HUDEP-2 (cell line): ENCODE results near the gene KRTAP29-1.

Experiments
- DNase-seq, 76 experiments: peaks; one replicate each; lab custom pipeline; 2025; ENCODE audit not compliant: unreplicated experiment in 76 of 76; lab: John Stamatoyannopoulos, UW

Gene KRTAP29-1

DNA sequence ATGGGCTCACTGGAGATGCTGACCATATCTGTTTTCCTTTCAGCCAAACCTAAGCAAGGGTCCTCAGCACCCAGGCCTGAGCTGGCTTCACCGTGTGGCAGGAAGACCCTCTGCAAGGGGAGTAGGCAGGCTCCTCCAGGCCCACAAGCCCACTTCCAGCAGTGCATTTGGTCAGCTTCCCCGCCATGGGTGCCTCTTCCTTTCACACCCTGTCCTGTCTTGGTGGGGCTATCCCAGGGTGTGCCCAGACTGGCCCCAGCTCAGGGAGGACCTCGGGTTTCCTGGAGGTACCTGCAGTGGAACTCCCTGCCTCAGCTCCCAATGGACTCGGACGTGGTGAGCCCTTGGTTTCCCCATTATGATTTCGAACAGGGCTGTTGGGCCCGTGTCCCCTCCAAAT is 25.6 kb upstream of the KRTAP29-1 start:
- no peak for DNase-seq

DNA sequence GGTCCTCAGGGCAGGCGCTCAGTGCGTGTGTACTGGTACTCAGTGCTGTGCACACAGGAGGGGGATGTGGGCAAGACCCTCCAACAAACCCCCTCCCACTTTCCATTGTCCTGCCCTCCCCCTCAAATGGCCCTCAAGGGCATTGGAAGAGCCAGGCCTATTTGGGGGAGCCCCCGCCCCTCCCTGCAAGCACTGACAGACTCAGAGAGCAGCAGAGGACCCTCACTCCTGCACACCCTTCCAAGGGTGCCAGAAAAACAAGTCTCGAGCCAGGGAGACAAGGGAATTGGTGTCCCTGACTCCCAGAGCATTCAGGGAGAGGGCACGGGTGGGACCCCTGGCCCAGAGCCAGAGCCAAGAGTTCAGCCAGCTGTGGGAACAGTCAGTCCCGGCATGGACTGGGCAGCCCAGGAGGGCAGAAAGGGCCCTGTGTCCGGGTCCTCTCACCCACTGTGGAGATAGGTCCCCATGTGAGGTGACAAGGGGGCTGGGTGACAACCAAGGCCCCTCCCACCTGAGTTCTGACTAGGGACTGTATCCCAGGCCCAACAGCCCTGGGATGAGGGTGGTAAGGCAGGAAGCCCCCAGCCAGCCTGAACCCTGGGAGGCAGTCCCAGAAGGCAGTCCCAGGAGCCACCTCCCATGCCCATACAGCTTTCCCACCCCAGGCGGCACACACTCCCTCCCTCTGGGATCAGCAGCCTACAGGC is 24.9 kb upstream of the KRTAP29-1 start:
- no peak for DNase-seq

- no peak for DNase-seq
These were observed 23.8 kb upstream of the KRTAP29-1 start for GRCh38 chr17:41326173-41327145.

DNA sequence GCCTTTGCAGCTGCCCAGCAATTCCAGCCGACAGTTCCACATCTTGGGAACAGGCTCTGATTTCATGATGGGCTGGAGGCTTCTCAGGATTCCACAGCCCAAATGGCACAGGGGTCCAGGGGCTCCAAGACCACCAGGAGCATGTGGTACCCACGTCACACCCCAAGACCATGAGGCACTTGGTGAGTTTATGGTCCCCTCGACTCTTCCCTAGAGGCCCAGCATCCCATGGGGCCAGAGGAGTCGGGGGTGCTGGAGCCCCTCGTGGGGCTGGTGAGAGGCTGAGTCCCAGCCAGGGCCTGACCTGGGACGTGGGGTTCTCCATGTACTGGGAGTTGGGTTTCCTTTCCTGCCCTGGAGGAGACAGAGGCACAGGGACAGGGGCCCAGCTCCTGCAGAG is 23.0 kb upstream of the KRTAP29-1 start:
- DNase-seq: no peak

DNA sequence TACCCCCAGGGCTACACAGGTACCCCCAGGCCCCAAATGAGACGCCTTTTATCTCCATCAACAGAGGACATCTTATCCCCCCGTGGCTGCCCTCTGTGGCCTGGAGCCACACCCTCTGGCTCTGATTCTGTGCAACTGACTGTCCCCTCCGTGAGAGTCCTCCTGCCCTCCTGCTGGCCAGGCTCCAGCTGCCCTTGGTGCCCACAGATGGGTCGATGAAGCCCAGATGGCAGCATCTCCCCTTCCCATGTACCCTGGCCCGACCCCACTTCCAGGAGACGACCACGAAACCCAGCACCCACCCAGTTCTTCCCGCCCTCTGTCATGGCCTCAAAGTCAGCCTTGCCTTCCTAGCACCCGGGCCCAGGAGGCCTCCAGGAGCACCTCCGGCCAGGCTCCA is 22.5 kb upstream of the KRTAP29-1 start:
- DNase-seq: no peak

GRCh38 chr17:41324180-41325075 is 21.8 kb upstream of the KRTAP29-1 start:
- DNase-seq: no peak

- DNase-seq: no peak
These were observed 20.5 kb upstream of the KRTAP29-1 start for GRCh38 chr17:41322903-41323895.

GRCh38 chr17:41322094-41322902 is 19.6 kb upstream of the KRTAP29-1 start:
- DNase-seq: peak in 3 of 76 experiments; percentile 3 to 5 (median 5)

GRCh38 chr17:41318231-41318630 is 15.6 kb upstream of the KRTAP29-1 start:
- DNase-seq: no peak

- no peak for DNase-seq
These were observed 13.3 kb upstream of the KRTAP29-1 start for GRCh38 chr17:41315814-41316445.

DNA sequence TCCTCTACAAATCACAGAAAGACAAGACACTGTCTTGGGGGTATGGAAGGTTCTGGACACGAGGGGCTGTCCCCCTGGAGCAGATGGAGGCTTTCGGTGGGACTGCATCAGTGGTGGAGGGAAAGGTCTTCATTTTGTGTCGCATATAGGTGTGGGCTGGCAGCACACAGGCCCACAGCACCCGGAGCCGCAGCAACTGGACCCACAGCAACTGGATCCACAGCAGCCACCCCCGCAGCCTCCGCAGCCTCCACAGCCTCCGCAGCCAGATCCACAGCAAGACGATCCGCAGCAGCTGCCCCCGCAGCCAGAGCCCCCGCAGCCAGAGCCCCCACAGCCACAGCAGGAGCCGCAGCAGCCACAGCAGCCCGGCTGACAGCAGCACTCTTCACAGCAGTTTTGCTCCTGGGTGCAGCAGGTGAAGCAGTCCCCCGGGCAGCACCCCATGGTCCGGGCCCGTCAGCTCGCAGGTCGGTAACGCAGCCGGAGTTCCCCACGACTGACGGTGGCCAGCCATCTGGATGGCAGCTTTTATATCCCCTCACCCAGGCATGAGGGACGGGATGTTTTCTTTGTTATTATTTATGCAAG is 12.6 kb upstream of the KRTAP29-1 start, which contains the start of gene KRTAP17-1:
Gene KRTAP17-1 (minus strand): TSS at position 507 of the 591 bp plus-strand sequence. CDS start 60 bp downstream, at position 447.
- no peak for DNase-seq

- DNase-seq: no peak
These were observed 8.5 kb upstream of the KRTAP29-1 start for GRCh38 chr17:41311111-41311510.

- DNase-seq: no peak
These were observed 6.3 kb upstream of the KRTAP29-1 start, which contains the start of gene KRTAP16-1 for GRCh38 chr17:41308918-41309359. Gene KRTAP16-1 (minus strand): TSS chr17:41309309. CDS start chr17:41309253, 56 bp downstream.

GRCh38 chr17:41308251-41308917 is 5.7 kb upstream of the KRTAP29-1 start:
- DNase-seq: no peak

DNA sequence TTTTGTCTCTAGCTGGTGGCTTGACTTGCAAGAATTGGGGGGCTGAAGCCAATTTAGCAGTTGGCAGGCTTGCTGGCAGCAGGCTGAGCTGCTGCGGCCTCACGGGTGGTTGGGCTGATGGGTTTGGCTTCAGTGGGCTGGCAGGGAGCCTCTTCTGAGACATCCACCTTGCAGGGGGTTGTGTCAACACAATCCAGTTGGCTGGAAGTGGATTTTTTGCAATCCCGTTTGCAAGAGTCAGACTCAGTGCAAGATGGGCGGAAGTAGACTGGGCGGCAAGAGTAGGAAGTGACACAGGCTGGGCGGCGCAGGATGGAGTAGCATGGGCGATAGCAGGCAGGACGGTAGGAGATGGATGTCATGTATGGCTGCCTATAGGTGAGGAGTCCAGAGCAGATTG is 5.0 kb upstream of the KRTAP29-1 start:
- no peak for DNase-seq

DNA sequence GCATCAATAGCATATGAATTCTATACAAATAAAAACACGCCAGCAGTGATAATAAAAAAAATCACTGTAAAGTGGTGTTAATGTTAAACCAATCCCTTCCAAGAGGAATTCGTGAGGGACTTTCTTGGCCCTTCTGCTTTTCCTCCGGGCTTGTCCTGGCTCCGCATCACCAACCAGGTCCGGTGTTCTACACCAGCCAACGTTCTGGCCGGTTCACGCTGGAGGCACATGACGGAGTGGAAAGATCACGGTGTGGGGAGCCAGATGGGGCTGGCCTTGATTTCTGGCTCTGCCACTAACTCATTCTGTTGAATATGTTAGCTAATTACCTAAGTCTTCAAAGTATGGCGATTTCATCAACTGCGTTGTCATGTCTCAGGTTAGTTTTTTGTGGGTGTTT is 1.4 kb upstream of the KRTAP29-1 start:
- no peak for DNase-seq

DNA sequence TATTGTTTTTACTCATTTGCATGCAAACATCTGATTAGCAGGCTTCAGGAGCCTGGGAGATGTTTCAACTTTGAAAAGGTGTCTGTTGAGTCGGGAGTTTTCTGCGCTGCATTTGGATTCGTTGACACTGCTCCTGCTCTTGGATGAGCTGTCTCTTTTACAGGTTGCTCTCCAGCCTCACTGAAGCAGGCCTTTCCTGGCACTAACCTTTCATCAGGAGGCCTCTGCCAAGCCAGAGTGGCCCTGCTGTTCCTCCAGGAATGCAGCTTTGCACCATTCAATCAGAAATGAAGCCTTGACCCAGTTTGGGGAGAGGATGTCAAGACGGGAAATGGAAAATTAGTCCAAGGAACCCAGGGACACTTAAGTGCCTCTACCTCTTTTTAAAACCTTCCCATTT is 330 bp upstream of the KRTAP29-1 start:
- DNase-seq: no peak
